Hematopoietic multipotent progenitor cell treated with erythropoietin and hydrocortisone succinate and interleukin-3 and kit ligand, for 17 days (in vitro differentiated cells): ENCODE results near the gene CMSS1.
"Not testable (repeated sequence)": the region's sequence is repeated elsewhere in the genome, so short reads cannot be mapped to it uniquely, and the experiment has no call there.

ENCODE experiments used
- DNase-seq: peaks from one replicate; pipeline ENCODE4 v3.0.0-alpha.2; 2015; ENCODE audit warnings: low spot score

CMSS1 gene

GRCh38 chr3:100184948-100185570 lies 367.4 kb downstream of the CMSS1 start:
- DNase-seq: no peak

GRCh38 chr3:100185847-100186246 lies 368.2 kb downstream of the CMSS1 start:
- no peak for DNase-seq

GRCh38 chr3:100189444-100189964 lies 371.8 kb downstream of the CMSS1 start:
- no peak for DNase-seq

DNA sequence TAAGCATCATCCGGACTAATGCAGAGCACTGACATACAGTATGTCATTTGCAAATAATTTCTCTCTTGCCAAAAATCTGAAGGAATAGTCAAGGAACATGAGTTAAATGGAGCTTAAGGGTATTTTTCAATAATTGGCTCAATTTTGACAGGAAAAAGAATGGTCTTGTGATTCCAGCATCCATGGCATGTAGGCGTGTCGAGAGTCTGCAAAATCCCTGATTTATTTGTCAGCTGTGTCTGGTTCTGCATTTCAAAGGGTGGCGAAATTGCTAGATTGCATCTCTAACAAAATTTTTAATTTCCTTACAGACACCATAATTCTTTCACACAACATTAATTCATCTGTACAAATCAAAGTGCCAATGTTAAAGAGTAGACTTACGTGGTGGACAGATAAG lies 377.7 kb downstream of the CMSS1 start:
- no peak for DNase-seq

DNA sequence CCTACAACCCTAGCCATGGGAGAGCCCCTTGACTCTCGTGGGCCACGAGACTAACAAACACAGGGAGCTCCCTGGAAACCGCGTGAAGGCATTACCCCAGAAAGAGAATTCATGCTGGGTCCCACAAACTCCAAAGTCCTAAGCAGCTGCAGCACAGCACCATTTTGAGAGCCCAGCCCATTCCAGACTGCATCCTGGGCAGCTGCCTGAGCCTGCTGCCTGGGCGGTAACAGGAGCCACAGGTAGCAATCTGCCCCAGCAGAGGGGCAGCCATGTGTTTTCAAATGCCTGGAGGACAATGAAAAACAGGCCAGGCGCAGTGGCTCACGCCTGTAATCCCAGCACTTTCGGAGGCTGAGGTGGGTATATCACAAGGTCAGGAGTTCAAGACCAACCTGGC lies 380.2 kb downstream of the CMSS1 start:
- DNase-seq: no peak

DNA sequence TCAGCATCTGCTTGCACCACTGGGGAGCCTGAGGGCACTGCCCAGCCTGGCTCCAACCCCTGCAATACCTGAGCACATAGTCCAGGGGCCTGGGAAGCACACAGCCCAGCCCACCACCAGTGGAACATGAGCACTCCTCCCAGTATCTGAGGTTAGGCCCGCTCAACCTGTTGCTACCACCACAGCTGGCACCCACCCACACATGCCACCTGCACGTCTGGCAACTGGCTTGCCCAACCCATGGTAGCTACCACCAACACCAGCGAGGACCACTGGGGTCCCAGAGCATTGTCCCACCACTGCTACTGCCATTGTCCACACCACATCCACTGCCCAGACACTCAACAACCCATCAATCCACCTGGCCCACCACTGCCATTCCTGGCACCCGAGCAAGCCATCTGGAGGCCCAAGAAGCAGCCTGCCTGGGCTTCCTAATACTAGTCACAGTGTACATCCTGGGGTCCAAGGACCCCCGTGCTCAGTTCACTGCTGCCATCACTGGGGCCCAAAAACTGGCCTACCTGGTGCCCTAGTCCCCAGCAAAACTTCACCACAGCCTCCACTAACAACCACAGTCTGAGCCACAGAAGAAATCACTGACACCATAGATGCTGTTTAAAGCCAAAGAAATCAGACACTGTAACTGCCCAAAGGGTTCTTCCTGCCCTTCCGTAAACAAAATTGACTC lies 381.1 kb downstream of the CMSS1 start:
- no peak for DNase-seq

DNA sequence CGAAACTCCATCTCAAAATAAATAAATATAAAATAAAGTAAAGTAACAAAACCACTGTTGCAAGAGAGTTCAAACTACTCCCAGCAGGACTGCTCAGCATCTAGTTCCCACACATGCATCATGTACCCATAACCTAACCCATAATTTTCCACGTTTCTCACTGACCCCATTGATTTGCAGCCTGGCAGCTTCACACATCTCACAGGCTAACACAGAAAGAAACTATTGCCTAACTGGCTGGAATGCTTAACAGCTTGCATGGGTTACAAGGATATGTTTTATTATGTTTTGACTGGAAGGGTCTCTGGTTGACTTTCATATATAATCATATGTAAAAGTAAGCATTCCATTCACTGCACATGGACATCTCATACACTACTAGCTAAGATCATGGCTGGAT lies 387.5 kb downstream of the CMSS1 start:
- DNase-seq: no peak

DNA sequence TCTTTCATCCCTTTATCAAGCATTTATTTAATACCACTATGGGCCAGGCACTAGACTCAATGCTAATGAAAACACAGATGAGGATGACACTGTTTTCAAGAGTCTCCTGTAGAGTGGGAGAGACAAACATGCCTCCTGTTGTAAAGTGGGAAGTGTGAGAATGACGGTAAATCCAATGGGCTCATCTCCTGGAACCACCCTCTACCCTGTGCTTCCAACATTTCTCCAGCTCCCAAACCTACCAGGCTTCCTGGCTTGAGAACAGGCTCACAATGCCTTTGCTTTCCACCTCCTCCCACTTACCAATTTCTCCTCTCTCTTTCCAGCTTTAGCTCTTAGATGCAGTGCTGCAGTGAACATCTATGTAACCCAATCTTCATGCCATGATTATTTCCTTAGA lies 389.0 kb downstream of the CMSS1 start:
- no peak for DNase-seq

DNA sequence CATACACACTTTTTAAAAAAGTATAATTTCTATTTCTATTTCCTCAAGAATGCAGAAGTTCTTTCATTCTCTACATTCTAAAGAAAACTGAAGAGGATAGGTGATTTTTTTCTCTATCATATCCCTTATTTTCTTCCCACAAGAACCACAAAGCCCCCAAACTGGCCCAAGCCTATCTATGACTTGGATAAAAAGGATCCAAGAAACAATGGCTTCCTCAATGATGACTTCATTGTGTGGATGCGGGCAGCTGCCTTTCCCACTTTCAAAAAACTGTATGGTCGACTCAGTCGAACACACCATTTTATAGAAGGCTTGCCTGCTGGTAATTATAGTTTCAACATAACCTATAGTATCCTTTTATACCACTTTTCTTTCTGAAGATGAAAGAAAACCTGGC lies 390.2 kb downstream of the CMSS1 start:
- DNase-seq: no peak

- DNase-seq: no peak
Measured at GRCh38 chr3:100209169-100209568, 391.5 kb downstream of the CMSS1 start.

DNA sequence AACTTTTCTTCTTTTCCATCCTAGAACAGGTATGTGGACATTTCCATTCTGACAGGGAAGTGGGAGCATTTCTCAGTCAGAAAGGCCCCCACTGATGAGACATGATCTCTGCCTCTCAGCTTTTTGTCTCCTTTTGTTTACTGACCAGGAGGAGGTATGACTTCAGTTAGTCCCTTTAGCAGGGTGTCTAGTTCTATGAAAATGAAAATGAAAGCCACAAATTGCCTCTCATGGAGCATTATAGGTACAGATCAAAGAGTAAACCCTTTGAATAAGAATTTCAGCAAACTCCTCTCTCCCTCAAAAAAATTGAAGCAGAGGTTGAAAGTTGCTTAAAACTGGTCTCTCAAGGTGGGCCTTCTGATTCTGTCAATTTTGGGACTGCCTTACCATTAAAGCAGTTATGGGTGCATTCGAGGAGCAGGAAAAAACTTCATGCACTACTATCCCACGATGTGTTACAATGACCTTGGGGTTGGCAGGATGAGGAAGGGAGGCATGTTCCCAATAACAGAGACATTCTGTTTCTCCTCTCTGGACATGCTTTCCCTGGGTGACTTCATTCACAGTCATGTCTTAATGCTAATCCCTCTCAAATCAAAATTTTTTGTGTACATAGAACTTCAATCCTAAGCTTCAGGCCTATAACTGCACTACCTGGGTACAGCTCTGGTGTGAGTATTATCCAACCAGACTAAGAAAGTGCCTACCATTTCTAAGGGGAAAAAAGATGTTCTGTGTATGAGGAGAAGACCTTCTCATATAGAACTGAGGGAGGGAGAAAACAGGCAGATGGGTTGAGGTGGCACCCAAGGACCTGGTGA lies 392.5 kb downstream of the CMSS1 start:
- no peak for DNase-seq

- DNase-seq: no peak
Measured at GRCh38 chr3:100210772-100211135, 393.1 kb downstream of the CMSS1 start.

- DNase-seq: no peak
Measured at GRCh38 chr3:100213891-100214573, 396.4 kb downstream of the CMSS1 start.

GRCh38 chr3:100214574-100214964 lies 396.9 kb downstream of the CMSS1 start:
- DNase-seq: no peak

- DNase-seq: no peak
Measured at GRCh38 chr3:100216713-100217112, 399.1 kb downstream of the CMSS1 start.

- DNase-seq: no peak
Measured at GRCh38 chr3:100221159-100221558, 403.5 kb downstream of the CMSS1 start.

- DNase-seq: no peak
Measured at GRCh38 chr3:100225193-100225592, 407.5 kb downstream of the CMSS1 start.

GRCh38 chr3:100225883-100226282 lies 408.2 kb downstream of the CMSS1 start:
- DNase-seq: no peak

GRCh38 chr3:100226712-100227429 lies 409.2 kb downstream of the CMSS1 start:
- no peak for DNase-seq

DNA sequence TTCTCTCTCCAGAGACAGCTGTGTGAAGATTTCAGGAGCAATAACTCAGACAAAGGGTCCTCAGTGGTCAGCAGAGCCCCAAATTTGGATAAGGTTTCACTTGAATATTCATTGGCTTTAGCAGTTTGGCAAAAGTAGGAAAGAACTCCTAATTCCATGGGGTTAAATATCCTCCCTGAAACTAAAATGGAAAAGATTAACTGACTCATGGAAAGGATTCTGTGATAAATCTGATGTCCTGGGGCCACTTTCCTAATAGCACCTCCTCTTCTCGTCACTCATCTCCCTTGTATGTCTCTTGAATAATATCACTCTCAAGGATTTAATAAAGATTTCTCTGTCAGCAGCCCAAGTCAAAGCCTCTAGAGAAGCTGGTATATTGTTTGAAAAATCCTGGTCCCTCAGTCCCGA lies 409.9 kb downstream of the CMSS1 start:
- DNase-seq: no peak

DNA sequence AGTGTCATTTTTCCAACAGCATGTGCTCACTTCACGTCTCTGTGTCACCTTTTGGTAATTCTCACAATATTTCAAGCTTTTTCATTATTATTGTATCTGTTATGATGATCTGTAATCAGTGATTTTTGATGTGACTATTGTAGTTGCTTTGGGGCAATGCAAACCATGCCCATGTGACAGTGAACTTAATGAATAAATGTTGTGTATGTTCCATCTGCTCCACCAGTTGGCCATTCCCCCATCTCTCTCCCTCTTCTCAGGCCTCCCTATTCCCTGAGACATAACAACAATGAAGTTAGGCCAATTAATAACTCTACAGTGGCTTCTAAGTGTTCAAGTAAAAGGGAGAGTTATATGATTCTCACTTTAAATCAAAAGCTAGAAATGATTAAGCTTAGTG lies 410.6 kb downstream of the CMSS1 start:
- DNase-seq: no peak

DNA sequence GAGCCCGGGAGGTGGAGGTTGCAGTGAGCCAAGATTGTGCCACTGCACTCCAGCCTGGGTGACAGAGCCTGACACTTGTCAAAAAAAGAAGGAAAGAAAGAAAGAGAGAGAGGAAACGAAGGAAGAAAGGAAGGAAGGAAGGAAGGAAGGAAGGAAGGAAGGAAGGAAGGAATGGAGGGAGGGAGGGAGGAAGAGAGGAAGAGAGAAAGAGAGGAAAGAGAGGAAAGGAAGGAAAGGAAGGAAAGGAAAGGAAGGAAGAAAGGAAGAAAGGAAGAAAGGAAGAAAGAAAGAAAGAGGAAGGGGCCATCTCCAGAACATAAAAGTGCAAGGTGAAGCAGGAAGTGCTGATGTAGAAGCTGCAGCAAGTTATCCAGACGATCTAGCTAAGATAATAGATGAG lies 411.5 kb downstream of the CMSS1 start:
- DNase-seq: not testable (repeated sequence)
